Uterus (tissue), 4 donors: ENCODE data around the gene ASB10. TPM values are rescaled to one million over a fixed set of nuclear protein-coding genes. Genes with fewer than 3 reads are reported as not detected.

Source experiments
- DNase-seq, 2 donors: peaks; one replicate each; pipeline ENCODE4 v3.0.0-alpha.2; 2019 to 2020
- H3K27ac ChIP-seq, 2 donors: fragments of 200-600 bp; sonication (generic); 1 replicate in 1 of 2; 2 replicates in 1 of 2; pipeline ENCODE4 v1.5.1; 2016 to 2018
- H3K27me3 ChIP-seq, 2 donors: fragments of 200-600 bp; sonication (generic); one replicate each; pipeline ENCODE4 v1.5.1; 2018 to 2019; ENCODE audit warnings: control low read depth in 1 of 2
- H3K36me3 ChIP-seq, 2 donors: fragments of 200-600 bp; sonication (generic); one replicate each; pipeline ENCODE4 v1.5.1; 2019; ENCODE audit warnings: control low read depth in 1 of 2
- H3K4me1 ChIP-seq, 2 donors: fragments of 200-600 bp; sonication (generic); one replicate each; pipeline ENCODE4 v1.5.1; 2018 to 2019; ENCODE audit warnings: control low read depth in 1 of 2
- H3K4me3 ChIP-seq, 2 donors: fragments of 200-600 bp; sonication (generic); 1 replicate in 1 of 2; 2 replicates in 1 of 2; pipeline ENCODE4 v1.5.1; 2018 to 2019; ENCODE audit warnings: mild to moderate bottlenecking in 1 of 2
- H3K9me3 ChIP-seq, 2 donors: fragments of 200-600 bp; sonication (generic); one replicate each; pipeline ENCODE4 v1.5.1; 2019; ENCODE audit warnings: control low read depth in 1 of 2
- POLR2A ChIP-seq, 2 donors: fragments of 450-650 bp; IDR thresholded peaks; one replicate each; pipeline ENCODE4 v1.6.1; 2016; ENCODE audit warnings: antibody characterized with exemption in 2 of 2, mild to moderate bottlenecking in 1 of 2, moderate library complexity in 1 of 2
- intact Hi-C: fragments of 100-400 bp; cut with DNase I; formaldehyde crosslinking; loops from one replicate; pipeline ENCODE4 v1.15.1; 2023; ENCODE audit warnings: low total_unique reads
- total RNA-seq, 4 donors: library from RNA; depleted of rRNA in 3 of 4; stranded (reverse); fragments of >200 nt in 3 of 4; gene quantifications; one replicate each; pipeline versions ENCODE4 v1.1.0 to v1.2.4, GENCODE V29; 2014 to 2023
- TF ChIP-seq, protein P1 (sequence below), 4 experiments: fragments of 200-600 bp in 2 of 4; fragments of 450-650 bp in 2 of 4; sonication (generic) in 2 of 4; IDR thresholded peaks; one replicate each; pipeline ENCODE4 v1.5.1; 2016 to 2019; ENCODE audit warnings: antibody characterized with exemption in 4 of 4, mild to moderate bottlenecking in 2 of 4, moderate library complexity in 1 of 4
- donor health status: DM: yes; HTN: yes; CAD: no.

ASB10 gene
- total RNA-seq, 4 donors from 2014 or later, result not detected

DNA sequence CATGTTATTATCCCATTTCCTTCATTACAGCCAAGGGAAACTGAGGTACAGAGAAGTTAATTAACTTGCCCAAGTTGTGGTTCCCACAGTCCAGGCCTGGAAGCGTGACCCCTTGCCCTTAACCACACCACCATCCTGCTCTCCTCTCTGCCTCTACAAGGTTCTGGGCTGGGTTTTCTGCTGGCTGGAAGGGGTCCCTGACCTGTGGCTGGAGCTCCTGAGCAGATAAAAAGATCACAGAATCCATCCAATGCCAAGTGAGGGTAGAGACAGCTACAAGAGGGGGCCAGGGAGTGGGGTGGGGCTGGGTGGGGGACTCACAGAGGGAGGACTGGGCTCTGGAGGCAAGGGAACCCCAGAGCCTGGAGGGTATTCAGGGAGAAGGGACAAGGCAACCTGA, 9.7 kb downstream of the ASB10 start:
- TF ChIP-seq, protein P1, sequence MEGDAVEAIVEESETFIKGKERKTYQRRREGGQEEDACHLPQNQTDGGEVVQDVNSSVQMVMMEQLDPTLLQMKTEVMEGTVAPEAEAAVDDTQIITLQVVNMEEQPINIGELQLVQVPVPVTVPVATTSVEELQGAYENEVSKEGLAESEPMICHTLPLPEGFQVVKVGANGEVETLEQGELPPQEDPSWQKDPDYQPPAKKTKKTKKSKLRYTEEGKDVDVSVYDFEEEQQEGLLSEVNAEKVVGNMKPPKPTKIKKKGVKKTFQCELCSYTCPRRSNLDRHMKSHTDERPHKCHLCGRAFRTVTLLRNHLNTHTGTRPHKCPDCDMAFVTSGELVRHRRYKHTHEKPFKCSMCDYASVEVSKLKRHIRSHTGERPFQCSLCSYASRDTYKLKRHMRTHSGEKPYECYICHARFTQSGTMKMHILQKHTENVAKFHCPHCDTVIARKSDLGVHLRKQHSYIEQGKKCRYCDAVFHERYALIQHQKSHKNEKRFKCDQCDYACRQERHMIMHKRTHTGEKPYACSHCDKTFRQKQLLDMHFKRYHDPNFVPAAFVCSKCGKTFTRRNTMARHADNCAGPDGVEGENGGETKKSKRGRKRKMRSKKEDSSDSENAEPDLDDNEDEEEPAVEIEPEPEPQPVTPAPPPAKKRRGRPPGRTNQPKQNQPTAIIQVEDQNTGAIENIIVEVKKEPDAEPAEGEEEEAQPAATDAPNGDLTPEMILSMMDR (IDR thresholded peaks at IDR 0.05), result no peak
- no peak for TF ChIP-seq POLR2A (IDR thresholded peaks at IDR 0.05)
- intact Hi-C loops, result no loop called here

DNA sequence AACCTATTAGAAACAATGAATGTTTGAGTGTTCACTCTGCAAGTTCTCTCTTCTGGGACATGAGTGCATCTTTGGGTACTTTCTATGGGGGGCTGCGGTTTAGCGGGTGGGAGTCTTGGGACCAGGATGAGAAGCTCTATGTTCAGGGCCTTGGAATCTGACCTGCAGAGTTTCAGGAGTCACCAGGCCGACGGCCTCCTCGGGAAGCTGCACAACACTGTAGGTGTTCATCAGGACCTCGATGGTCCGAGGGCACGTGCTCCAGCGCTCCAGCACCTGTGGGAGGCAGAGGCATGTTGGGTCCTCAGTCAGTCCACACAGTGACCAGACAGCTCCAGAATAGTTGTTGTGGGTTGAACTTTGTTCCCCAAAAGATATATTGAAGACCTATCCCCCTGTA, 10.6 kb downstream of the ASB10 start:
- Histone ChIP-seq H3K9me3 (no peaks in the 10 kb centered on the region), H3K27ac (no peak overlapping the region), H3K36me3 (no peaks in the 10 kb centered on the region), H3K27me3 (no peaks in the 10 kb centered on the region), H3K4me1 (no peaks in the 10 kb centered on the region), H3K4me3 (no peak overlapping the region)
- no peak for DNase-seq
- TF ChIP-seq, protein P1 (IDR thresholded peaks at IDR 0.05), result no peak
- TF ChIP-seq POLR2A (IDR thresholded peaks at IDR 0.05), result no peak
- intact Hi-C loops, result no loop called here

More for the DNA sequence above, 9.7 kb downstream of the ASB10 start:
- H3K4me1 ChIP-seq, result no peaks in the 10 kb centered on the region
- H3K4me3 ChIP-seq, result no peak overlapping the region
- DNase-seq, result no peak
- no peaks in the 10 kb centered on the region for H3K27me3 ChIP-seq
- no peak overlapping the region for H3K27ac ChIP-seq
- H3K9me3 ChIP-seq, result no peaks in the 10 kb centered on the region
- H3K36me3 ChIP-seq, result no peaks in the 10 kb centered on the region

DNA sequence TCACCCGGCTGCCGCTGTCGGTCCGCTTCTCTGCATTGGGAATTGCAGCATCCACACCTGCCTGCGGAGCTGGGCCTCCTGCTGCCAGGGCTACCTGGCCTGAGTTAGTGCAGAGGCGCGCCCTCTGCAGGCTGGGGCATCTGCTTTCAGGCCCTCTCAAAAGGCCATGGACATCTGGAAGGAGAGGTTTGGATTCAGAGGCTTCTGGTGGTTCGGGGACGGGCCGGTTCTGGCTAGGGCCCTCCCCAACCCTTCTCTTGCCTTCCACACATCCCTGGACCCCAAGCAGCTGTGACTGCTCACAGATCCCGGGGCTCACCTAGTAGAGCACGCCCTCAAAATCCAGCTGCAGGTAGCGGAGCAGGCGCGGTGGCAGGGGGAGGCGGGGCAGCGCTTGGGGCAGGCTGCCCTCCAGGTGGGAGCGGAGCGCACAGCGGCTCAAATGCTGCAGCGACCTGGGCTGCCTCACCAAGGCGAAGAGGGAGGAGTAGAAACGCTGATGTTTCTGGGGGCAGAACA, 11.2 kb downstream of the ASB10 start:
- H3K4me1 ChIP-seq, result no peaks in the 10 kb centered on the region
- no peak for DNase-seq
- H3K36me3 ChIP-seq, result no peaks in the 10 kb centered on the region
- intact Hi-C loops, result no loop called here
- H3K9me3 ChIP-seq, result no peaks in the 10 kb centered on the region
- no peak overlapping the region for H3K4me3 ChIP-seq
- no peaks in the 10 kb centered on the region for H3K27me3 ChIP-seq
- TF ChIP-seq POLR2A (IDR thresholded peaks at IDR 0.05), result no peak
- TF ChIP-seq, protein P1 (IDR thresholded peaks at IDR 0.05), result no peak
- no peak overlapping the region for H3K27ac ChIP-seq

DNA sequence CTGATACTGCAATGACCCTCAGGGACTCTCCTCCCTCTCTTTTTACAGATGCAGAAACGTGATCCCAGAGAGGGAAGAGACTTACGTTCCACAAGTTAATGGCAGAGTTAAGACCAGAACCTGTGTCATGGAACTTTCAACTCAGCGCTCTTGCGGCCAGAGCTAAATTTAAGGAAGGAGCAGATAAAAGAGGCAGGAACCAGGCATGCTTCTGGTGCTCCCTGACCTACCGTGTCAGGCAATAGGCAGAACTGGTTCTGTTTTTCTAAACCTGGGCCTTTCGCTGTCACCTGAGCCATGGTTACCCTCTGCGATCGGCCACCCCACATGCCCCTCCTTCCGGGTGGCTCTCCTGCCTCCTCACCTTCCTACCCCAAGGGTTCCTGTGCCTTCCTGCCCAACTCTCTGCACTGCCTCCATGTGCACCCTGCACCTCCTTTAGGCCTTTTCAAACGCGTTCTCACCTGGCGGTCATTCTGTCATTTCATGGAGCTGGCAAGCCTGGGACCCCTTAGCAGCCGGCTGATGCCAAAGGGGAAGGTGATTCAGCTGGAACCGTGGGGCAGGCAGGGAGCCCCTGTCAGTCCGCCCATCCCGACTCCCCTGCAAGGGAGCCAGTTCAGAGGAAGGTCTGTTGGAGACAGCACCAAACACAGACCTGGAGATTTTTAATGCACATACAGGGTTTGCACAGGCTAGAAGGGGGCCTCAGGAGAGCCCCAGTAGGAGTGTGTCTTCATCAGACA, 11.8 kb downstream of the ASB10 start:
- Histone ChIP-seq H3K36me3 (no peaks in the 10 kb centered on the region), H3K4me3 (no peak overlapping the region), H3K27ac (no peak overlapping the region), H3K9me3 (no peaks in the 10 kb centered on the region), H3K27me3 (no peaks in the 10 kb centered on the region), H3K4me1 (no peaks in the 10 kb centered on the region)
- TF ChIP-seq, protein P1 (IDR thresholded peaks at IDR 0.05), result no peak
- no peak for TF ChIP-seq POLR2A (IDR thresholded peaks at IDR 0.05)
- intact Hi-C loops, result no loop called here
- DNase-seq, result no peak

DNA sequence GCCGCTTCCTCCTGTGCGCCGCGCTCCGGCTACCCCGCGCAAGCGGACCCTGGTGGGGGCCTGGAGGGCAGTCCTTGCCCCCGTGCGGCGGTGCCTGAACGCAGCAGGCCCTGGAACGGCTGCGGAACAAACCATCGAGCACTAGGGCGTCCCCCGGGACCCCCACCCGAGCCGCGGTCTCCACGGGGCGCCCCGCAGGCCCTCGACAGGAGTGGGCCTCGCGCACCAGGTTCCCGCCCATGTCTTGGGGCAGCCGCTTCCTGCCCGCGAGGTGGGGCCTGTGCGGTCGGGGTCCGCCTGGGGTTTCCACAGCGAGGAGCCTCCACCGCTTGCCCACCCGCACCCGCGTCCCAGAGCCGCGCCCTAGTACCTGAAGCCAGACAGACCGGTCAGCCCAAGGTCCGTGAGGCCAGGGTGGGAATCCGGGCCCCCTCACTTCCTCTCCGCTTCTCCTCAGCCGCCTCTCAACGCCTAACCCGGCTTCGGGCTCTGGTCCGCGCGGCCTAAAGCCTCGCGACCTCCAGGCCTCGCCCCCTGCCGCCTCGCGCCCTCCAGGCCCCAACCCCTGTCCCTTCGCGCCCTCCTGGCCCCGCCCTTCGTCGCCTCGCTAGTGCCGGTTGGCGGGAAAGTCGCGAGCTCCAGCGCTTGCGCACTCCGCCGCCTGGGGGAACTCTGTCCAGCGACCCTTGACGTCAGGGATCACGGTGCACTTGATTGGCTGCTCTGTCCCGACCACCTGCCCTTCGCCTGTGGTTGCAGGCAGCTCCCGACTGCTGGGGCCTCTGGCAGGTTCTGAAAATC, 12.6 kb downstream of the ASB10 start:
- H3K4me3 ChIP-seq, result no peak overlapping the region
- intact Hi-C loops, result no loop called here

More for the DNA sequence above, 12.6 kb downstream of the ASB10 start:
- H3K4me1 ChIP-seq, result no peaks in the 10 kb centered on the region
- no peak overlapping the region for H3K27ac ChIP-seq
- H3K9me3 ChIP-seq, result no peaks in the 10 kb centered on the region
- DNase-seq, result no peak
- H3K36me3 ChIP-seq, result no peaks in the 10 kb centered on the region
- H3K27me3 ChIP-seq, result no peaks in the 10 kb centered on the region
- TF ChIP-seq, protein P1 (IDR thresholded peaks at IDR 0.05), result no peak
- no peak for TF ChIP-seq POLR2A (IDR thresholded peaks at IDR 0.05)
